Measurements from ENCODE around the gene MRC1. TPM values are rescaled to one million over a fixed set of nuclear protein-coding genes. Genes with fewer than 3 reads are reported as not detected.
"Not testable (repeated sequence)": the region's sequence is repeated elsewhere in the genome, so short reads cannot be mapped to it uniquely, and the experiment has no call there.

Gene MRC1
- polyA plus RNA-seq, 3 donors: 0.11 to 0.41 (median 0.34) TPM

DNA sequence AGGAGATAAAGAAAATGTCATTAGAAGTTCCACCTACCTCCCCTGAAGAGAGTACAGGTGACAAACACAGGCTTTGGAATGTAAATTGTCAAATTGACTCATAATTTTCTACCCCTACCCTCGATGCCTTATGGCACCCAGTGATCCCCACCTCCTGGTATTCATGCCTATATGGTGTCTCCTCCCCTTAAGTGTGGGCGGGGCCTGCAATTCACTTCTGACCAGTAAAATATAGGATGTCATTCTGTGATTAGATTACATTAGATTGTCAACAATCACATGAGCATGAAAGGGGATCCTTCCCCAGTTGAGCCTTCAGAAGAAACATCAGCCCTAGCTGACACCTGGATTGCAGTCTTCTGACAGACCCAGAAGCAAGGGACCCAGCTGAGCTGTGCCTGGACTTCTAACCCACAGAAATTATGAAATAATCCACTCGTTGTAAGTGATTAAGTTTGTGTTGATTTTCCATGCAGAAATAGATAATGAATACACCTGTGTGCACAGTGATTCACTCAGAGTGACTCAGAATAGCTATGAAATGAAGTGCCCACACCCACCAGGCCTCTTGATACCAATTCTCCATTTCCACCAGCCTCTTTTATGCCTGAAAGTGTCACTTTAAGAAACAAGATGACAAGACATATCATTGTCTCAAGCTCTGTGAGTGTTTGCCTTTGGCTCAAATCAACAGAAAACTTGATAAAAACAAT lies 134.0 kb downstream of the MRC1 start:
- H3K4me3 ChIP-seq (replicated peaks in 1 of 3; ENCODE audit: low read depth in 2 of 3, low read length in 3 of 3): no peak overlapping the region
- no peaks in the 10 kb centered on the region for H3K36me3 ChIP-seq (replicated peaks in 1 of 2; ENCODE audit: control insufficient read depth in 1 of 2, insufficient read depth in 2 of 2, low read length in 2 of 2)
- peaks cover 0 to 2% (median 0%) of the 10 kb centered on the region in 3 donors for H3K27me3 Mint-ChIP-seq (ENCODE audit: low read depth in 3 of 3)
- H3K9ac ChIP-seq (ENCODE audit: insufficient read depth, low read length, poor library complexity, severe bottlenecking): no peak overlapping the region
- no peaks in the 10 kb centered on the region for H3K4me1 Mint-ChIP-seq
- no peaks in the 10 kb centered on the region for H3K79me2 ChIP-seq (ENCODE audit: insufficient read depth, low read length)
- no peak overlapping the region for H3K4me2 ChIP-seq (replicated peaks; ENCODE audit: extremely low read depth, low read length, poor library complexity, severe bottlenecking)
- no peak overlapping the region for H3K4me3 Mint-ChIP-seq
- no peak overlapping the region for H2AFZ ChIP-seq (ENCODE audit: insufficient read depth, low read depth, low read length, poor library complexity, severe bottlenecking)
- no peaks in the 10 kb centered on the region for H3K4me1 ChIP-seq (ENCODE audit: control insufficient read depth in 1 of 2, insufficient read depth in 2 of 2, low read length in 2 of 2)
- DNase-seq: no peak
- intact Hi-C loops (cut with micrococcal nuclease): no loop called here
- H3K36me3 Mint-ChIP-seq: no peaks in the 10 kb centered on the region
- H3K27ac Mint-ChIP-seq: no peak overlapping the region
- H3K9me3 Mint-ChIP-seq: peaks cover 0 to 6% (median 2%) of the 10 kb centered on the region in 7 donors
- no CpG with 5 or more reads among the region's 3 CpGs for WGBS (ENCODE audit: insufficient coverage)
- TF ChIP-seq, protein P1, sequence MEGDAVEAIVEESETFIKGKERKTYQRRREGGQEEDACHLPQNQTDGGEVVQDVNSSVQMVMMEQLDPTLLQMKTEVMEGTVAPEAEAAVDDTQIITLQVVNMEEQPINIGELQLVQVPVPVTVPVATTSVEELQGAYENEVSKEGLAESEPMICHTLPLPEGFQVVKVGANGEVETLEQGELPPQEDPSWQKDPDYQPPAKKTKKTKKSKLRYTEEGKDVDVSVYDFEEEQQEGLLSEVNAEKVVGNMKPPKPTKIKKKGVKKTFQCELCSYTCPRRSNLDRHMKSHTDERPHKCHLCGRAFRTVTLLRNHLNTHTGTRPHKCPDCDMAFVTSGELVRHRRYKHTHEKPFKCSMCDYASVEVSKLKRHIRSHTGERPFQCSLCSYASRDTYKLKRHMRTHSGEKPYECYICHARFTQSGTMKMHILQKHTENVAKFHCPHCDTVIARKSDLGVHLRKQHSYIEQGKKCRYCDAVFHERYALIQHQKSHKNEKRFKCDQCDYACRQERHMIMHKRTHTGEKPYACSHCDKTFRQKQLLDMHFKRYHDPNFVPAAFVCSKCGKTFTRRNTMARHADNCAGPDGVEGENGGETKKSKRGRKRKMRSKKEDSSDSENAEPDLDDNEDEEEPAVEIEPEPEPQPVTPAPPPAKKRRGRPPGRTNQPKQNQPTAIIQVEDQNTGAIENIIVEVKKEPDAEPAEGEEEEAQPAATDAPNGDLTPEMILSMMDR (IDR thresholded peaks at IDR 0.05): no peak
- H4K20me1 ChIP-seq (ENCODE audit: insufficient read depth, low read length): no peaks in the 10 kb centered on the region
- H3K27me3 ChIP-seq (ENCODE audit: control insufficient read depth in 2 of 2, insufficient read depth in 2 of 2, low read length in 2 of 2): no peaks in the 10 kb centered on the region
- H3K27ac ChIP-seq (ENCODE audit: low read depth in 1 of 2, low read length in 2 of 2): no peak overlapping the region
- no peaks in the 10 kb centered on the region for H3K9me3 ChIP-seq (replicated peaks in 1 of 2; ENCODE audit: control insufficient read depth in 1 of 2, insufficient read depth in 1 of 2, low read length in 2 of 2)

DNA sequence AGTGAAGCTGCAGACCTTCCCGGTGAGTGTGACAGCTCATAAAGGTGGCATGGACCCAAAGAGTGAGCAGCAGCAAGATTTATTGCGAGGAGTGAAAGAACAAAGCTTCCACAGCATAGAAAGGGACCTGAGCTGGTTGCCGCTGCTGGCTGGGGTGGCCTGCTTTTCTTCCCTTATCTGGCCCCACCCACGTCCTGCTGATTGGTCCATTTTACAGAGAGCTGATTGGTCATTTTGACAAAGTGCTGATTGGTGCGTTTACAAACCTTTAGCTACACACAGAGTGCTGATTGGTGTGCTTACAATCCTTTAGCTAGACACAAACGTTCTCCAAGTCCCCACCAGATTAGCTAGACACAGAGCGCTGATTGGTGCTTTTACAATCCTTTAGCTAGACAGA lies 141.1 kb downstream of the MRC1 start:
- H3K27ac ChIP-seq (ENCODE audit: low read depth in 1 of 2, low read length in 2 of 2); H3K27me3 Mint-ChIP-seq (ENCODE audit: low read depth in 3 of 3); H4K20me1 ChIP-seq (ENCODE audit: insufficient read depth, low read length); H3K4me3 Mint-ChIP-seq; H2AFZ ChIP-seq (ENCODE audit: insufficient read depth, low read depth, low read length, poor library complexity, severe bottlenecking); H3K27me3 ChIP-seq (ENCODE audit: control insufficient read depth in 2 of 2, insufficient read depth in 2 of 2, low read length in 2 of 2); H3K79me2 ChIP-seq (ENCODE audit: insufficient read depth, low read length); intact Hi-C loops (cut with micrococcal nuclease); H3K4me2 ChIP-seq (replicated peaks; ENCODE audit: extremely low read depth, low read length, poor library complexity, severe bottlenecking); H3K4me3 ChIP-seq (replicated peaks in 1 of 3; ENCODE audit: low read depth in 2 of 3, low read length in 3 of 3); DNase-seq; H3K36me3 Mint-ChIP-seq; H3K9me3 ChIP-seq (replicated peaks in 1 of 2; ENCODE audit: control insufficient read depth in 1 of 2, insufficient read depth in 1 of 2, low read length in 2 of 2); H3K36me3 ChIP-seq (replicated peaks in 1 of 2; ENCODE audit: control insufficient read depth in 1 of 2, insufficient read depth in 2 of 2, low read length in 2 of 2); H3K9ac ChIP-seq (ENCODE audit: insufficient read depth, low read length, poor library complexity, severe bottlenecking); H3K4me1 Mint-ChIP-seq; H3K4me1 ChIP-seq (ENCODE audit: control insufficient read depth in 1 of 2, insufficient read depth in 2 of 2, low read length in 2 of 2): not testable (repeated sequence)
- Mint-ChIP-seq H3K9me3 (peaks cover 0 to 14% (median 6%) of the 10 kb centered on the region in 7 donors), H3K27ac (peak overlapping the region in 1 of 7 donors; percentile 29)
- WGBS (ENCODE audit: insufficient coverage): 92% methylated on average over 5 of the region's 7 CpGs

Measured in CD14-positive monocyte (primary cell).